B cell (primary cell): ENCODE data around the gene ORM1.

Experiments used
- EZH2 ChIP-seq: IDR thresholded peaks from 2 replicates; pipeline ENCODE4 v1.6.1; 2012; ENCODE audit warnings: borderline replicate concordance, low read depth, mild to moderate bottlenecking, moderate library complexity, low read length; ENCODE audit not compliant: insufficient read depth, poor library complexity, severe bottlenecking
- TF ChIP-seq, protein P1 (sequence below): fragments of 200-600 bp; IDR thresholded peaks from one replicate; pipeline ENCODE4 v1.8.0; 2022; ENCODE audit warnings: antibody characterized with exemption, mild to moderate bottlenecking

DNA sequence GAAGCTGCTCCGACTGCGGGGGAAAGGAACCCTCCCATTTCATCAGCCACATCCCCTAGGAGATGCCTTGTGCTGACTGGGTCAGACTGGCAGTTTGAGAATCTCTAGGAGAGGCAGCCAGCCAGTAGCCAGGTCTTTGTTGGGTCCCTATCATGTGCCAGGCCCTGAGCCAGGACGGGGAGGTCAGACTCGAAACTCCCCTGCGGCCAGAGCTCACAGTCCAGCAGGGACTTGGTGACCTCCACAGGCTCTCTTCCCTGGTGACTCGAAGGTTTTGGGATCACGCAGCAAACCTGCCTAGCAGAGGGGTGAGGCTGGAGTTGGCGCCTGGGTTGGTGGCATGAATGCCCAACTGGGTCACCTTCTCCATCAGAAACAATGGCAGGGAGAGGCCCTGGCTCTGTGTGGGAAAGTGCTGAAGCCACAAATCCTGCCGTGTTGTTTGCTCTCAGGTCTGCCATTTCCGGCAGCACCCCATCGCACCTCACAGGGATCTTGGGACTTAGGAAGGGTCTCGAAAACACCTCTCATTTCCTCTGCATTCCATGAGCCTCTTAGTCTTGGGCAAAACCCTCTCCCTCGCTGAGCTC, 14.4 kb upstream of the ORM1 start:
- TF ChIP-seq, protein P1, sequence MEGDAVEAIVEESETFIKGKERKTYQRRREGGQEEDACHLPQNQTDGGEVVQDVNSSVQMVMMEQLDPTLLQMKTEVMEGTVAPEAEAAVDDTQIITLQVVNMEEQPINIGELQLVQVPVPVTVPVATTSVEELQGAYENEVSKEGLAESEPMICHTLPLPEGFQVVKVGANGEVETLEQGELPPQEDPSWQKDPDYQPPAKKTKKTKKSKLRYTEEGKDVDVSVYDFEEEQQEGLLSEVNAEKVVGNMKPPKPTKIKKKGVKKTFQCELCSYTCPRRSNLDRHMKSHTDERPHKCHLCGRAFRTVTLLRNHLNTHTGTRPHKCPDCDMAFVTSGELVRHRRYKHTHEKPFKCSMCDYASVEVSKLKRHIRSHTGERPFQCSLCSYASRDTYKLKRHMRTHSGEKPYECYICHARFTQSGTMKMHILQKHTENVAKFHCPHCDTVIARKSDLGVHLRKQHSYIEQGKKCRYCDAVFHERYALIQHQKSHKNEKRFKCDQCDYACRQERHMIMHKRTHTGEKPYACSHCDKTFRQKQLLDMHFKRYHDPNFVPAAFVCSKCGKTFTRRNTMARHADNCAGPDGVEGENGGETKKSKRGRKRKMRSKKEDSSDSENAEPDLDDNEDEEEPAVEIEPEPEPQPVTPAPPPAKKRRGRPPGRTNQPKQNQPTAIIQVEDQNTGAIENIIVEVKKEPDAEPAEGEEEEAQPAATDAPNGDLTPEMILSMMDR = no peak
- TF ChIP-seq EZH2 = no peak
